Fibroblast of skin of back (primary cell): ENCODE data around the gene NELL1.

Source experiments
- DNase-seq: peaks from one replicate; pipeline ENCODE4 v3.0.0-alpha.2; 2013

NELL1 gene

GRCh38 chr11:21572210-21572609 is 902.8 kb downstream of the NELL1 start:
- no peak for DNase-seq

GRCh38 chr11:21582791-21583190 is 913.4 kb downstream of the NELL1 start:
- no peak for DNase-seq

GRCh38 chr11:21588754-21589153 is 919.4 kb downstream of the NELL1 start:
- no peak for DNase-seq

GRCh38 chr11:21602699-21603098 is 933.3 kb downstream of the NELL1 start:
- DNase-seq = no peak

GRCh38 chr11:21603886-21604285 is 934.5 kb downstream of the NELL1 start:
- no peak for DNase-seq

- DNase-seq = no peak
Measured at GRCh38 chr11:21604564-21604963, 935.2 kb downstream of the NELL1 start.

GRCh38 chr11:21612326-21612725 is 942.9 kb downstream of the NELL1 start:
- no peak for DNase-seq

- no peak for DNase-seq
Measured at GRCh38 chr11:21614961-21615360, 945.6 kb downstream of the NELL1 start.

GRCh38 chr11:21615955-21616371 is 946.6 kb downstream of the NELL1 start:
- DNase-seq = no peak

GRCh38 chr11:21622566-21622965 is 953.2 kb downstream of the NELL1 start:
- no peak for DNase-seq

GRCh38 chr11:21622995-21623394 is 953.6 kb downstream of the NELL1 start:
- no peak for DNase-seq
